Amygdala (tissue), 56 donors: ENCODE results near the gene TMEM181.
A peak's percentile ranks its signal among the peaks of the same experiment; 100 is the strongest.
"Not testable (repeated sequence)": the region's sequence is repeated elsewhere in the genome, so short reads cannot be mapped to it uniquely, and the experiment has no call there.

ENCODE experiments used
- DNase-seq, 56 donors: peaks; one replicate each; lab custom pipeline; 2025; lab: John Stamatoyannopoulos, UW

TMEM181 gene

DNA sequence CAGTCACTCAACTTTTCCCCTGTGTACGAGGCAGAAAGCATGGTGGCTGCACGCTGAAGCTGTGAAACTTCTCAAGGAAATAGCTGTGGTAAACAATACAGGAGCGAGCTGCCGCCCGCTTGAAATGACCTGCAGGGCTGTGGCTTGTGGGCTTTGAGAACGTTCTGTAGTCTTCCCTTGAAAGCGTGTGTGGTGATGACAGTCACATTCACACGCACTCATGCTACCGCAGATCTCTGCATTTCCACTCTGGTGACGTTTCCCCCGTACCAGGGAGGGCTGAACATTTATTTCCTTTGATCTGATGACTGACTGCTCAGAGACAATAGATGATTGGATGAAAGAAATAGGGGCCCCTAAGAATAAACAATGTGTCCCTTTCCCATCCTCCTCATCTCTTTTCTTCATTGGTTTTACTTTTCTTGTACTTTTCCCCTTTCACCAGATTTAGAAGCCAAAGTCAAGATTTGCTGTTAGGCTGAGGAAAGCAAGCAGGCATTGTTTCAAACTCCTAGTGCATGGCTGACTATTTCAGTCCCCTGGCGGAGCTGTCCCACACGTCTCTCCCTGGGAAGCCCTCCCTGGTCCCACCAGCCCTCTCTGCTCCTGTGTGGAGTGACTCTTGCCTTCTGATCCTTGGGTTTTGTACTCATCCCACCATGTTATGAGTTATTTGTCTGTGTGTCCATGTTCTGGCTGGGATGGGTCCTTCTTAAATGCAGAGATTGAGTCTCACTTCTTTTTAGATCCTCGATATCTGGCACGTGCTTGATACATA, 93.9 kb downstream of the TMEM181 start:
- no peak for DNase-seq

DNA sequence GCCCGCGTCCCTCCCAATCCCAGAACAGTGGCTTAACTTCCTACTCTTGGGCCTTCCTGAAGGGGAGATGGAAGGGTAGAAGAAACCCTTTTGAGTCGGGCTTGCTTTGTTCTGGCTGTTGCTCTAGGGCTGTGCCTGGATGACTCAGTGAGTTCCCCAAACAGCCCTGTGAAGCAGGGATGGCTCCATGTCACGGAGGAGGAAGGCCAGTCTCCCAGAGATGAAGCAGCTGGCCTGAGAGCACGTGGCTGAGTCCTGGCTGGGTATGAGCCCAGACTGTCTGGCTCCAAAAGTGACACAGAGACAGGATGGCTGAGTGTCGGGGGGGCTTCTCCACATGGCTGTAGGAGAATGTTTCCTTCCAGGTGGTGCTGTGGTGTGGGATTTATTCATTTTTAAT, 94.6 kb downstream of the TMEM181 start:
- DNase-seq = peak in 35 of 56 donors; percentile 5 to 70 (median 32)

DNA sequence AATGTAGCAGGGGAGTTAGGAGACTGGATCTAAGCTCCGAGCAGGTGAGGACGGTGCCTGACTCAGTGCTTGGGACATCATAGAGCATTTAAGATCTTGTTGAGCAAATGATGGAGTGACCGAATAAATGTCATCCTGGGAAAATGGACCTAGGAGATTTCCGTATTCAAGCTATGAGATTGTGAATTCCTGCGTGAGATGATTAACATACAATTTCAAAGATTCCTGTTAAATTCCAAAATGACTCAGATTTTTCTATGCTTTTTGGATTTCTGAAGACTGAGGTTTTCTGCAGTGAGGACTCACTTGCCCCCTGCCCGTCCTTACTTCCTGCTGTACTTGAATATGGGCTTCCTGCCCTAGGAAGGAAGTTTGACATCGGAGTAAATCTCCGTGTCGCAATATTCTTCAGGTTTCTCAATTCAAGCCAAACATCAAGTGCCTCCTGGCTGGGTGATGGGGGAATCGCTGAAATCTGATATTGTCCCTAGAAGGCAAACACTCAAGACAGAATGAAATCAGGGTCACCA, 95.1 kb downstream of the TMEM181 start:
- no peak for DNase-seq

DNA sequence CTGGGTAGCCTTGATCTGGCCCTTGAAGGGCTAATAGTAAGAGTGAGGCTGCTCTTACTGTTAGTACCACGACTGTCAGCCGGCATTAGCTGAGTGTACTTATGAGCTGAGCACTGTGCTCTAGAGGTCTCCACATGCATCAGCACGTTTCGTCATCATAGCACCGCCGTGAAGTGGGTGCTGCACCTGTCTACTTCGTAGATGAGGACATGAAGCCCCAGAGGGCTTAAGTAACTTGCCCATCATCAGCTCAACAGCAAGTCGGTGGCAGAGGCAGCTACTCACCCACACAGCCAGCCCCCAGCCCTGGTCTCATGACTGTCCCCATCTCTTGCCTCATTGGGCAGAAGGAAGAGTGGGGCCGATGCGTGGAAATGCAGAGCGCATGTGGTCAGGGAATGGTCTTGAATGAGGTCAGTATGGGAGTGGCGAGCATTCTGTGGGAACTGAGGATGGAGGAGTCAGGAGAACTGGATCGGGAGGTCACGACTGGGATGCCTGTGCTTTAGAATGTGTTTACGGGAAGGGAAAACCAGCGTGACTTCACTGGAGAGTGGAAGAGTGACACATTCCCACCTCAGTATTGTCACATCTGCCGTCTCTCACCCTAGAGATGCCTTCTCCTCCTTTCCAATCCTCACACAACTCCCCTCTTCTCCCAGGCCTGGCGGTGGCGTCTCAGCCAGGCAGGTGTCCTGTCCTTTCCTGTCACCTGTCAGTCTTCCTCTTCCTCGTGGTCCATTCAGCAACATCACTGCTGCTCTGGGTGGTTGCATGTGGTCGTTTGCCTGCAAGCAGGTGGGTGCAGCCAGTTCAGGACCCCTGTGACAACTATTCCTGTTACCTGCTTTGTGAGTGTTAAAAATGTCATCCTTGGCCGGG, 95.9 kb downstream of the TMEM181 start:
- DNase-seq = no peak

DNA sequence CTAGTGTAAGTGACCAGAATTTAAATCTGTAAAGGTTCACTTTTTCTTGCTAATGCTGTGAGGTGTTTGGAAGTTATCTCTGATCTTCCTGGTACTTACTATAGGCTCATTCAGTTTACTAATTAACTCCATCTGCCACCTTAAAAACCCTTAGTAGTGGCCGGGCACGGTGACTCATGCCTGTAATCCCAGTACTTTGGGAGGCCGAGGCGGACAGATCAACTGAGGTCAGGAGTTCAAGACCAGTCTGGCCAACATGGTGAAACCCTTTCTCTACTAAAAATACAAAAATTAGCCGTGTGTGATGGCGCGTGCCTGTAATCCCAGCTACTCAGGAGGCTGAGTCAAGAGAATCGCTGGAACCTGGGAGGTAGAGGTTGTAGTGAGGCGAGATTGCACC, 97.1 kb downstream of the TMEM181 start:
- DNase-seq = not testable (repeated sequence)

DNA sequence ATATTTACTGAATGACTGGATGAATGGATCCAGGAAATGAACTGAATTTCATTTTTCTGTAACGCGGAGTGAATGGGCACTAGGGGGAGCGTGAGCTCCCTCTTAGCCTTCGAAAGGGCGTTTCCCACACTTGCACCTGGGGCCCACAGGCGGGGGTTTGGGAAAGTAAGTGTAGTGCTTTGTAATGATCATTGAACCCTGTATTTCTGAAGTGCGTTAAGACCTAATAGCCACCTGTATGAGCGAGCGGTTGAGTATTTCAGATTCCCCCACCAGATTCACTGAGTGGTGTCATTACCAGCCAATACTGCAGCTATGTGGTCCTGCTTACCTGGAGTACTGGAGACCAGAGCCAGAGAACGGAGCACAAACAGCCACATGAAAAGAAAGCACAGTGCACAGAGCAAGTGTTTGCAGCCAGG, 100.5 kb downstream of the TMEM181 start:
- no peak for DNase-seq

DNA sequence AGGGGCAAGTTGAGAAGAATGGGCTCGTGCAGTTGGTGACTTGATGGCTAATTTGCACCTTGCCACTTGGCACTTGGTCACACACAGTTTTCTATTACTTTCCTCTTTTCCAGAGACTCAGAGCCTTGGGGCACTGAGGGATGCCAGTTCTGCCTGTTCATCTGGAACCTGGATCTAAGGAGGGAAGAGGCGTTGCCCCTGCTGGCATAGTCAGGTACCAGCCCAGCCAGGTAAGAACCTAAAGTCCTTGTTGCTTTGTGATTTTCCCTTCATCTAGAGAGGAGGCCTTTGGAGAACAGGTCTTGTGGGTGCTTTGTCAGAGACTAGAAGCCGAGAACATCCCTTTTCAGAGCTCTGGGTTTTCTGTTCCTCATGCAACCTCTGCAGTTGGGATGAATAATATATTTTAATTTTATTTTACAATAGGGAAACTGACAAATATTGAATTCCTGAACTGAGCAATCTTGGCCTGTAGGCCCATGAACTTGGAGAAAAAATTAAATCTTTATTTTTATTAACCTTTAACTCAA, 101.3 kb downstream of the TMEM181 start:
- no peak for DNase-seq

DNA sequence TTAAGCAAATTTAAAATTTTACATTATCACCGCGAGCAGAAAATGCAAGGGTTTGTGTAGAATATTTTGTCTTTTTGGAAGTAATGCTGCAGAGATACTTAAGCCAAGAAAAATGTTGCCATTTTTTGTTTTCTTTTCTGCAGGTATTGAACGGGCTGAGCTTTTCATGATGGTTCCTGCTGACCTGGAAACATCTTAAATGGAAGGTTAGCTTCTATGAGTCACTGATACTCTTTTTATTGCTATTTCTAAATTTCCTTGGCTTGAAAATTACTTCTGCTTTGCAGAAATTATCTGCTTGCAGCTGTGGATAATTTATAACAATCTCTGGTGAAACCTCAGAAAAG, 102.7 kb downstream of the TMEM181 start:
- DNase-seq = no peak

DNA sequence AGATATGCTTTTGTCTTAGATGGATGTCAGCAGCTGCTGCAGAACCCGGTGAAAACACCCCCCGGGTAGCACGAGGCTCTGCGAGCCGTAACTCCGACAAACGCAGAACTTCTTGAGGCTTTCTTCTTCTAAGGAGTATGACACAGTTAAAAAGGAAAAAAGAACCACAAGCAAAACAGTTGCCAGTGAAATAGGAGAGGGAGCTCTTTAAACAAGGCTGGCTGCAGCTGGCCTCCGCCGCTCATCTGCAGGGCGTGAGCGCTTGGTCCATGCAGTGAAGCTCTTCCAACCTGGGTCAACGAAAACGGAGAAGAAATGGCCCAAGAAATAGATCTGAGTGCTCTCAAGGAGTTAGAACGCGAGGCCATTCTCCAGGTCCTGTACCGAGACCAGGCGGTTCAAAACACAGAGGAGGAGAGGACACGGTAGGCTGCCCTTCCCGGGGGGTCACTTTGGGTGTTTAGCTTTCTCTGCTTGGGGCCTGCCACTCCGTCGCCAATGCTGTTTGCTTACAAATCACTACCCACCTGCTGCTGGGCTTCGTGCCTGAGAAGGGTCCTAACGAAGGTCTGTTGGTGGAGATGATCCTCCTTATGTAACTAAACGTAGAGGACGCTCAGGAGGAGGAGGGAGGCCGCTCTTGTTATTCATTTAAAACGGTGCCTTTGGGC, 103.2 kb downstream of the TMEM181 start:
- DNase-seq = no peak

DNA sequence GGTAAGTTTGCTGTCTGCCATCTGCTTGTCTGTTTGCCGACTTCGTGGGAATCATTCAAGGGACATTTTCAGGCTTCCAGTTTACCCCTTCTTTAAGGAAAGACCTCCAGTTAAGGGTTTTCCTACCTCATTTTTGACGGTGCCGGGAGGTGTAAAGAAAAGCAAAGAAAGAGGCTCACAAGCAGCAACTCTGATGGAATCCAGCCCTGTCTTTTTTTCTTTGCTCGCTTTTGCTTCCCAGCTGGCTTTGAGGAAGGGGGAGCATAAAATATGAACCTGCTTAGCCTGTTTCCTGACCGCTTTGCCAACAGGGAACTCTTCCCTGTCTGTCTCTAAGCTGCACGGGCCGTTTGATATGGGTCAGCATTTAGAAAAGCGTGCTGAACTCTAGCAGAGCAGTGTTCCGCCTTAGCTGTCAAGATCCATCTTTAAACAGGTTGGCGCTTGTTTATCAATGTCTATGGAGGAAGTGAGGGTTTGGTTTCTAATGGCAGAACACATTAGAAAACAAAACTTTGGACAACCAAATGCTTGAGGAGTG, 103.8 kb downstream of the TMEM181 start:
- no peak for DNase-seq

DNA sequence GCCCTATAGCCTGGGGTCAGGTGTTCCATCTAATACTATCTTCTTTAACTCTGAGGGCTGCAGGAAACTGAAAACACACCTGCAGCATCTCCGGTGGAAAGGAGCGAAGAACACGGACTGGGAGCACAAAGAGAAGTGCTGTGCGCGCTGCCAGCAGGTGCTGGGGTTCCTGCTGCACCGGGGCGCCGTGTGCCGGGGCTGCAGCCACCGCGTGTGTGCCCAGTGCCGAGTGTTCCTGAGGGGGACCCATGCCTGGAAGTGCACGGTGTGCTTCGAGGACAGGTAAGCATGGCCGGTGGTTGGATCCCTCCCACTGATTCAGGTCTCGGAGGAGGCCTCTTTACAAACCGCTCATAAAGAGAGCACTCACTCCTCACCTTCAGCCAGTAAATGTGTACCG, 105.4 kb downstream of the TMEM181 start:
- DNase-seq = no peak

DNA sequence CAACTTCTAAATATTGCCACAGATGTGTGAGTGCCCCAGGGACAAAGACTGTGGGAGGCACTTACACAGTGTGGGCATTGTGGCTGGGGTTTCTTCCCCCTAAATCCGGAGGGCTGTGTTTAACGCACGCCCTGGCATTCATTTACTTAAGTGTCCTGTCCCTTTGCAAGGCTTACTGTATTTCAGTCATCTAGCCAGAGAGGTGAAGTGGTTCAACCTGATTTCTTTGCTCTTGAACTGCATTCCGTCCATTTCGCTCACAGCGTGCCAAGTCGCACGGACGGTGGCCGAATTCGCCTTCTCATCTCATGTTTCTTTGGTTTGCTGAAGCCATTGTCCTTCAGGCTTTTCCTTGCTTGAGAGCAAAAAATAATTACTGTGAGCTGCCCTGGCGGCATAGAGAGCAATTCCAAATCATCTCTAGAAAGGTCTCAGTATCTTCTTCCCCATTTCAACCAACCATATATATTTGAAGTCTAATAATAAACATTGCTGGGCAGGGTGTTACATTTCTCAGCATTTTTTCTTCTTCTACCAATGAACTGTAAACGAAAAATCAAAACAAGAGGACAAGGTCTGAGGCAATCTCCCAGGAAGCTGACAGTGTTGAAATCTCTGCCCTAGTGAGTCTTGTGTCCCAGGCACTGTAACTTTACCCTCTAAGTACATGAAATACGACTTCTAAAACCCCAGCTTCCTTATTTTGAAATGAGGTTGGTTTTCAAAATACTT, 106.9 kb downstream of the TMEM181 start:
- peak in 1 of 56 donors; percentile 15 for DNase-seq

DNA sequence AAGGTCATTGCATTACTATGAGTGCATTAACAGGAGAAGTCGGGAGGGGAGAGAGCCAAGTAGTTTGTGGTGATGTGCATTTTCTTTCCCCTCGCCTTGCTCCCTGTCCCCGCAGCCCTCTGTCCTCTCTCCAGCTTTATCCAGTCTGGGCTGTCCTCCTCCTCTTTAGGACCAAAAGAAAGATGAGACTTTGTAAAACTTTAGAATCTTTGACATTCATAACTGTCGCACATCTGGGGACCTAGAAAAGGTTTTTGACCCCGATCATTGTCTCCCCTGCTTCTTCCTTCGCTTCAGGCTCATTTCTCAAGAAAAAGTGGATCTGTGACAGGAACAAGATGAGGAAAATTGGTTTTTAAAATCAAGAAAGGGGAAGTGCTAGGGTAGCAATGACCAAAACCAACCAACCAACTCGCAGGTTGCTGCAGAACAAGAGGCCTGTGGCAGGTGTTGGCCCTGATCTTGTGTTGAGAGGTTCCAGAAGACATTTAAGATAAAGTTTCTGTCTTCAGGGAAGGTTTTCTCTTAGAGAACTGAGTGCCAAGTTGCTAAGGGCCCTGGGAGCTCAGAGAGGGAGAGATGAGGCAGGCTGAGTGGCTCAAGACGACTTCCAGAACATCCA, 107.6 kb downstream of the TMEM181 start:
- no peak for DNase-seq

DNA sequence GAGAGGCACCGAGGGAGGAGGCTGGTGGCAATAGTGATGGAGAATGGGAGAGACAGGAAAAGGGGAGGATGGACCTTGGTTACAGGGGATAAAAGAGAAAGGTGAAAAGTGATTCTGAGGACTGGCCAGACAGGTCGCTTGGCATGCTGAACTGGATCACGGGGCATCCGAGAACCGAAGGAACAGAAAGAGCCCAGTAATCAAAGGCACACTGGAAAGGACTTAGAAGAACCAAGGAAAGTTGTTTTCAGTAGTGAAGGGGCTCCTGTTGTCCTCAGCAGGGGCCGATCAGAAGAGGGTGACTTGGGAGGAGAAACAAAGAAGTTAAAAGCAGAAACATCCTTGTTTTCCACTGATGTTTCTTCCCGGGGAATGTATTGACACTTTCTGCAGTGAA, 108.8 kb downstream of the TMEM181 start:
- DNase-seq = no peak

DNA sequence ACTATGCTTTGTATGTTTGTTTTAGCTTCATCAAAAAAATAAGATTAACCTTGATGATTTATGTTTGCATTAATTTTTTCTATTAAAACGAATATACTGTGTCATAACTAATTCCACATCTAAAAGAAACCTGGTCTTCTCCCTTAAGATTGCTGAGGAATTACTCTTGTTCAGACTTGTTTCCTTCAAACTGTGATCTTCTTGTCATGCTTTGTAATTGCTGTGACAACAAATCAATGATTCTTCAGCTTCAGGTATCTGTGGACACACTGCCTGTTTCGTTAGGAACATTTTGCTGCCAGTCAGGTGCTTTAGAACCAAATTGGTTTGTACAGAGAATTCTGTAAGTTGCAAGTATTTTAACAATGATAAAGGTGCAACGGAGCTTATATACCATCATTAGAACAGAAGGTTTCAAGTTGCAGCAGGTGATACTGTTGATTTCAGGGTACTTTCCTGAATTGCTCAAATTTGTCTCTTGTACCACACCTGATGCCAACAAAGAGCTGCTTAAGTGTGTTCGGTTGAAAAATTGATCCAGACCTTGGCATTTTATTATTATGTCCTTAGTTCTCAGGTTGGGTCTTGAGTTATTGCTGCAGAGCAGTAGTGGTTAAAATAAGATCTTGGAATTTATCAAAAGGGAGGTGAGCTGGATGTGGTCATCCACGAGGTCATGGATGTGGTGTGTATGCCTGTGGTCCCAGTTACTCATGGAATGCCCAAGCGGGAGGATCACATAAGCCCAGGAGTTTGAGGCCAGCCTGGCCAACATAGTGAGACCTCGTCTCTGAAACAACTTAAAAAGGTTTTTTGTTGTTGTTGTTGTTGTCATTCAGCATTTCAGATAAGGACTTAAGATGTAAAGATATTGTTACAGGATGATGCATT, 109.5 kb downstream of the TMEM181 start:
- DNase-seq = no peak

DNA sequence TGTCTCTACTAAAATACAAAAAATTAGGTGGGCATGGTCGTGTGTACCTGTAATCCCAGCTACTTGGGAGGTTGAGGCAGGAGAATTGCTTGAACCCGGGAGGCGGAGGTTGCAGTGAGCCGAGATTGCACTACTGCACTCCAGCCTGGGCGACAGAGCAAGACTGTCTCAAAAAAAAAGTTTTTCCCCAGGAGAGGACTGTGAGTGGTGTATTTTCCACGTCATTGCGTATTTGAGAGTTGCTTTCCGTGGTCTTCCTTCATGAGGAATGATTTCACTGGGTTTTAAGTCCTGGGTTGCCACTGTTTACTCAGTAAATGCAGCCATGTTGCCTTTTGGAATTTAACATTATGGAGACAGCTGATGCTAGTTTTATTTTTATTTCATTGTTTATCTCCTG, 112.2 kb downstream of the TMEM181 start:
- not testable (repeated sequence) for DNase-seq

DNA sequence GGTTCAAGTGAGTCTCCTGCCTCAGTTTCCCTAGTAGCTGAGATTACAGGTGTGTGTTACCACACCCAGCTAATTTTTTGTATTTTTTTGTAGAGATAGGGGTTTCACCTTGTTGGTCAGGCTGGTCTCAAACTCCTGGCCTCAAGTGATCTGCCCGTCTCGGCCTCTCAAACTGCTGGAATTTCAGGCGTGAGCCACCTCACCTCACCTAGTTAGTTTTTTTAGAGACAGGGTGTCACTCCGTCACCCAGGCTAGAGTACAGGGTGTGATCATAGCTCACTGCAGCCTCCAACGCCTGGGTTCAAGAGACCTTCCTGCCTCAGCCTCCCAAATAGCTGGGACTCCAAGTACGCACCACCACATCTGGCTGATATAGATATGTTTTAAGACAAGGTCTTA, 112.8 kb downstream of the TMEM181 start:
- DNase-seq = no peak
